Measurements from ENCODE around the gene SNRPD1. TPM values are rescaled to one million over a fixed set of nuclear protein-coding genes. Genes with fewer than 3 reads are reported as not detected.
"Not testable (repeated sequence)": the region's sequence is repeated elsewhere in the genome, so short reads cannot be mapped to it uniquely, and the experiment has no call there.

SNRPD1 gene
- total and polyA plus RNA-seq, 7 experiments from 2014 or later = 21.9 to 96.7 (median 27.3) TPM

GRCh38 chr18:21669736-21670285 lies 57.7 kb downstream of the SNRPD1 start:
- POLR2A ChIA-PET = no interaction called here
- intact Hi-C loops (cut with micrococcal nuclease) = no loop called here

DNA sequence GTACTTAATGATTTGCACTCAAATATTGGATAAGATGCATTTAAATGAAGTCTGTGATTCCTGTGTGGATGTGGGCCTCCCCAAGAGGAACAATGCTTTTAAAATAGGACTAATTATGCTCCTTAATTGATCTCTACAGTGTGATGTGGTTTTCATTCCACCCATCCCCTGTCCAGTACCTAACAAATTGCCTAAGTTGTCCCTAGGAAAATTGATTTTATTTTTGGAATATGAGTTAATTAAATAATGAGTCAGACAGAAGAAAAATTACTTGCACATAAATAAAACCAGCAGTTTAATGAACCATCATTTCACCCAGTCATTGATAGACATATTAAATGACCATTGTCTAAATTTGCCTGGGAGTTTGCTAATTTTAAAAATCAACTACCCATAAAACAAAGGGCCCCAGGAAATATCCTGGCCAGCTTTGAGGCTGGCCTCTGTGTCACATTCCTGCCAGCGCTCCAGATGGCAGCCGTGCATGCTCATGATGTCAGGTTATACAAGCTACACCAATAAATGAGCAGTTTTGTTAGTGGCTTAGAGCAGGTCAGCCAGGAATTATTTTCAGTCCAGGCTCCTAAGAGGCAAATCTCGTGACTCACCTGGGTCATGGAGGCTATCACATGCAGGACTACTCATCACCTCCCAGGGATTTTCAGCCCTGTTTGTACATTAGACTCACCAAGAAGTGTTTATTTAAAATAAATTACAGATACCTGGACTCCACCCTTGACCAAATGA lies 60.6 kb downstream of the SNRPD1 start:
- Histone ChIP-seq H3K4me3 (ENCODE audit: low read length) (no peak overlapping the region), H3K27me3 (ENCODE audit: control insufficient read depth in 2 of 2, insufficient read depth in 2 of 2, low read length in 2 of 2) (no peaks in the 10 kb centered on the region), H3K9me3 (ENCODE audit: control insufficient read depth in 2 of 3, low read length in 3 of 3) (no peaks in the 10 kb centered on the region), H3K27ac (ENCODE audit: low read depth, low read length) (no peak overlapping the region), H3K36me3 (ENCODE audit: control insufficient read depth in 2 of 3, insufficient read depth in 3 of 3, low read length in 3 of 3) (peaks cover 0 to 3% (median 0%) of the 10 kb centered on the region in 3 experiments), H3K4me1 (ENCODE audit: control insufficient read depth in 2 of 2, insufficient read depth in 2 of 2, low read length in 2 of 2) (no peaks in the 10 kb centered on the region)
- no peaks in the 10 kb centered on the region for H3K27me3 Mint-ChIP-seq
- intact Hi-C loops (cut with micrococcal nuclease) = no loop called here
- DNase-seq (no peak), ATAC-seq (no peak)
- peaks cover 0 to 6% (median 2%) of the 10 kb centered on the region in 7 donors for H3K4me1 Mint-ChIP-seq
- CTCF ChIA-PET = no interaction called here
- H3K9me3 Mint-ChIP-seq = no peaks in the 10 kb centered on the region
- POLR2A ChIA-PET = no interaction called here
- H3K4me3 Mint-ChIP-seq = no peak overlapping the region
- peaks cover 0 to 18% (median 5%) of the 10 kb centered on the region in 5 donors for H3K36me3 Mint-ChIP-seq
- peak overlapping the region in 1 of 9 donors; percentile 72 for H3K27ac Mint-ChIP-seq

More at GRCh38 chr18:21669736-21670285, 57.7 kb downstream of the SNRPD1 start:
- peak overlapping the region in 1 of 9 donors; percentile 80 for H3K27ac Mint-ChIP-seq
- no peaks in the 10 kb centered on the region for H3K27me3 ChIP-seq (ENCODE audit: control insufficient read depth in 2 of 2, insufficient read depth in 2 of 2, low read length in 2 of 2)
- no peaks in the 10 kb centered on the region for H3K9me3 ChIP-seq (ENCODE audit: control insufficient read depth in 2 of 3, low read length in 3 of 3)
- H3K27ac ChIP-seq (ENCODE audit: low read depth, low read length) = no peak overlapping the region
- CTCF ChIA-PET = interaction anchor here (1.1 kb wide), 1 partner anchor 13 kb away, joined by 3 read pairs; no protein-coding TSS in a partner anchor
- H3K36me3 ChIP-seq (ENCODE audit: control insufficient read depth in 2 of 3, insufficient read depth in 3 of 3, low read length in 3 of 3) = peaks cover 0 to 3% (median 0%) of the 10 kb centered on the region in 3 experiments
- DNase-seq (no peak), ATAC-seq (no peak)
- peaks cover 0 to 15% (median 5%) of the 10 kb centered on the region in 5 donors for H3K36me3 Mint-ChIP-seq
- H3K4me1 ChIP-seq (ENCODE audit: control insufficient read depth in 2 of 2, insufficient read depth in 2 of 2, low read length in 2 of 2) = no peaks in the 10 kb centered on the region
- H3K4me3 ChIP-seq (ENCODE audit: low read length) = no peak overlapping the region
- no peak overlapping the region for H3K4me3 Mint-ChIP-seq
- peaks cover 0 to 6% (median 0%) of the 10 kb centered on the region in 7 donors for H3K4me1 Mint-ChIP-seq
- H3K9me3 Mint-ChIP-seq = no peaks in the 10 kb centered on the region
- H3K27me3 Mint-ChIP-seq = no peaks in the 10 kb centered on the region

- intact Hi-C loops (cut with micrococcal nuclease); H3K9me3 ChIP-seq (ENCODE audit: control insufficient read depth in 2 of 3, low read length in 3 of 3); CTCF ChIA-PET; H3K27ac Mint-ChIP-seq; ATAC-seq; H3K4me3 Mint-ChIP-seq; H3K27me3 Mint-ChIP-seq; DNase-seq; H3K27me3 ChIP-seq (ENCODE audit: control insufficient read depth in 2 of 2, insufficient read depth in 2 of 2, low read length in 2 of 2); H3K27ac ChIP-seq (ENCODE audit: low read depth, low read length); H3K9me3 Mint-ChIP-seq; H3K4me1 Mint-ChIP-seq; H3K4me3 ChIP-seq (ENCODE audit: low read length); H3K4me1 ChIP-seq (ENCODE audit: control insufficient read depth in 2 of 2, insufficient read depth in 2 of 2, low read length in 2 of 2); H3K36me3 ChIP-seq (ENCODE audit: control insufficient read depth in 2 of 3, insufficient read depth in 3 of 3, low read length in 3 of 3): not testable (repeated sequence)
- POLR2A ChIA-PET = interaction anchor here (1.1 kb wide), 1 partner anchor 28 kb away, joined by 3 read pairs; no protein-coding TSS in a partner anchor
- H3K36me3 Mint-ChIP-seq = peaks cover 0 to 16% (median 7%) of the 10 kb centered on the region in 5 donors
These were observed 63.2 kb downstream of the SNRPD1 start for GRCh38 chr18:21675354-21675753.

DNA sequence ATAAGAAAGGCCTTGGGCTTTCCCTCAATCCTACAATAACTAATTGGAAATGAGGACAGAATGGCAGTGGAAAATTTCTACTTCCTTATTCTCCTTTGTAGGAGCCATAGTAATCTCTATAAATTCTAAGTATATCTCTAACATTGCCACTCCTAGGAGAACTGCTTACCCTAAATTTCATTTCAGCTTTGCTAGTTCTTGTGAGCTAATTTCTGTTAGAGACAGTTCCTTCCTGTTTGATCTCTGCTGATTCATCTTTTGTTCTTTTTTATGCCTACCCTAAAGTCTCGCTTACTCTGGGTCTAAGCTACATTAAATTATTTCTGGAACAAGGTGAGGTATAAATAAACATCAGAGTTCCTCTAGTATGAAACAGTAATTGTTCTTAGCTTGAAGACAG lies 66.7 kb downstream of the SNRPD1 start:
- H3K27ac Mint-ChIP-seq = peak overlapping the region in 1 of 9 donors; percentile 21
- intact Hi-C loops (cut with micrococcal nuclease) = no loop called here
- Histone ChIP-seq H3K36me3 (ENCODE audit: control insufficient read depth in 2 of 3, insufficient read depth in 3 of 3, low read length in 3 of 3) (no peaks in the 10 kb centered on the region), H3K27ac (ENCODE audit: low read depth, low read length) (no peak overlapping the region), H3K27me3 (ENCODE audit: control insufficient read depth in 2 of 2, insufficient read depth in 2 of 2, low read length in 2 of 2) (no peaks in the 10 kb centered on the region), H3K4me1 (ENCODE audit: control insufficient read depth in 2 of 2, insufficient read depth in 2 of 2, low read length in 2 of 2) (peaks cover 0 to 7% of the 10 kb centered on the region in 2 donors), H3K4me3 (ENCODE audit: low read length) (no peak overlapping the region), H3K9me3 (ENCODE audit: control insufficient read depth in 2 of 3, low read length in 3 of 3) (no peaks in the 10 kb centered on the region)
- no peaks in the 10 kb centered on the region for H3K27me3 Mint-ChIP-seq
- H3K36me3 Mint-ChIP-seq = peaks cover 0 to 7% (median 2%) of the 10 kb centered on the region in 5 donors
- POLR2A ChIA-PET = interaction anchor here (1.3 kb wide), 1 partner anchor 61 kb away, joined by 4 read pairs; the partner anchor contains the start of gene MIB1
- H3K4me3 Mint-ChIP-seq = no peak overlapping the region
- no peak for DNase-seq
- ATAC-seq = no peak
- no peaks in the 10 kb centered on the region for H3K9me3 Mint-ChIP-seq
- CTCF ChIA-PET = no interaction called here
- H3K4me1 Mint-ChIP-seq = peaks cover 0 to 7% (median 3%) of the 10 kb centered on the region in 7 donors

- H3K4me1 ChIP-seq (ENCODE audit: control insufficient read depth in 2 of 2, insufficient read depth in 2 of 2, low read length in 2 of 2) = peaks cover 7% of the 10 kb centered on the region in 2 donors
- no peak overlapping the region for H3K4me3 ChIP-seq (ENCODE audit: low read length)
- DNase-seq (no peak), ATAC-seq (no peak)
- Mint-ChIP-seq H3K9me3 (no peaks in the 10 kb centered on the region), H3K4me3 (no peak overlapping the region), H3K27ac (no peak overlapping the region), H3K4me1 (peaks cover 0 to 17% (median 10%) of the 10 kb centered on the region in 7 donors), H3K27me3 (no peaks in the 10 kb centered on the region), H3K36me3 (peaks cover 0 to 9% (median 3%) of the 10 kb centered on the region in 5 donors)
- ChIA-PET CTCF (no interaction called here), POLR2A (no interaction called here)
- no peaks in the 10 kb centered on the region for H3K36me3 ChIP-seq (ENCODE audit: control insufficient read depth in 2 of 3, insufficient read depth in 3 of 3, low read length in 3 of 3)
- no peak overlapping the region for H3K27ac ChIP-seq (ENCODE audit: low read depth, low read length)
- intact Hi-C loops (cut with micrococcal nuclease) = no loop called here
- H3K9me3 ChIP-seq (ENCODE audit: control insufficient read depth in 2 of 3, low read length in 3 of 3) = no peaks in the 10 kb centered on the region
- no peaks in the 10 kb centered on the region for H3K27me3 ChIP-seq (ENCODE audit: control insufficient read depth in 2 of 2, insufficient read depth in 2 of 2, low read length in 2 of 2)
These were observed 68.0 kb downstream of the SNRPD1 start for GRCh38 chr18:21680161-21680560.

DNA sequence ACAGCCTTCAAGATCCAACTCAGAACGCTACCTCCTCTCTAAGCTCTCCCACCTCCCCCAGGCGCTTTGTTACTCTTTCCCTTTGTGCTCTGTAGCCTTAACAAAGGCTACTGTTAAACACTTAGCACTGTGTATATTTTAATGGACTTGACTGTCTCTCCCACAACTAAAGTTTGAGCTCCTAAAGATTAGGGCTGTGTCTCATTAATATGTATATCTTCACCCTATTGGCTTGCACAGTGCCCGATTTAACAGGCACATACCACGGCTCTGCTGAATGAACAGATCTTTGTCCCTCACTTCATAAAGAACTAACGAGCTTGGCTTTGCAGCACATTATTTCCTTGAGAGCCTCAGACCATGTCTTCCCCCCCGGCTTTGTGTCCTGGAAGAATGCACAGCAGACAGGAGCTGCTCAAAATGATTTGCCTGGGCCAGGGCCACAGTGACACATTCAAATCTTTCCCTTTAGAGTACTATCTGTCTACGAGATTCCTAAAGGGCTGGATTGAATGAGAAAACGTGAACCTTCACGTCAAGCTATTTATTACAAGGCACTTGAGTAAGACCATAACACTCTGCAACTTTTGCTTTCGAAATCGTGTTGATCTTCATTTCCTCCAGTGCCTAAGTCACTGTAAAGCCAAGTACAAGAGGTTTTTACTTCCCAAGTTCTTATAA lies 70.4 kb downstream of the SNRPD1 start:
- ChIA-PET POLR2A (interaction anchor here (0.9 to 2.5 kb wide), 6 partner anchors 21 to 82 kb away, joined by 3 to 14 read pairs (median 4); partner anchors contain the start of genes ABHD3, ESCO1 and SNRPD1), CTCF (interaction anchor here (1.0 to 1.6 kb wide), 4 partner anchors 9 to 70 kb away, joined by 3 to 6 read pairs (median 5); partner anchors contain the start of gene ABHD3)
- peak overlapping the region; percentile 63 for H3K4me3 ChIP-seq (ENCODE audit: low read length)
- H3K27ac ChIP-seq (ENCODE audit: low read depth, low read length) = peak overlapping the region; percentile 80
- intact Hi-C loops (cut with micrococcal nuclease) = loop anchor here (1.0 kb wide), 3 partner anchors 22 to 70 kb away; partner anchors contain the start of genes ABHD3 (in 2 of the 2), MIB1 (in 1 of the 2) and SNRPD1 (in 1 of the 2)
- Mint-ChIP-seq H3K36me3 (peaks cover 0 to 4% (median 0%) of the 10 kb centered on the region in 5 donors), H3K9me3 (no peaks in the 10 kb centered on the region), H3K27ac (no peak overlapping the region), H3K27me3 (no peaks in the 10 kb centered on the region), H3K4me1 (peaks cover 0 to 23% (median 10%) of the 10 kb centered on the region in 7 donors), H3K4me3 (no peak overlapping the region)
- peak in 8 of 9 donors; percentile 24 to 63 (median 47) for DNase-seq
- no peaks in the 10 kb centered on the region for H3K27me3 ChIP-seq (ENCODE audit: control insufficient read depth in 2 of 2, insufficient read depth in 2 of 2, low read length in 2 of 2)
- no peaks in the 10 kb centered on the region for H3K9me3 ChIP-seq (ENCODE audit: control insufficient read depth in 2 of 3, low read length in 3 of 3)
- ATAC-seq = peak; percentile 84
- H3K36me3 ChIP-seq (ENCODE audit: control insufficient read depth in 2 of 3, insufficient read depth in 3 of 3, low read length in 3 of 3) = no peaks in the 10 kb centered on the region
- peaks cover 7% of the 10 kb centered on the region in 2 donors for H3K4me1 ChIP-seq (ENCODE audit: control insufficient read depth in 2 of 2, insufficient read depth in 2 of 2, low read length in 2 of 2)

Measured in naive thymus-derived CD4-positive, alpha-beta T cell (primary cell).